ENCODE results near the gene UBXN6.

The UBXN6 gene

GRCh38 chr19:4456843-4457653 lies 546 bp downstream of the UBXN6 start:
- peaks cover 0 to 27% (median 24%) of the 10 kb centered on the region in 4 donors for H3K4me1 ChIP-seq
- no peak for DNase-seq
- H3K27ac ChIP-seq, result peak overlapping the region; percentile 85 to 89
- no peaks in the 10 kb centered on the region for H3K9me3 ChIP-seq
- no peak for TF ChIP-seq CTCF (IDR thresholded peaks at IDR 0.05)
- peak overlapping the region; percentile 79 to 94 for H3K4me3 ChIP-seq
- intact Hi-C loops (cut with DNase I; ENCODE audit: low total_unique reads), result loop anchor here (1.0 kb wide), 1 partner anchor 13 kb away; no protein-coding TSS in a partner anchor
- H3K27me3 ChIP-seq, result no peaks in the 10 kb centered on the region
- H3K36me3 ChIP-seq, result peaks cover 22 to 27% (median 23%) of the 10 kb centered on the region in 3 donors

- intact Hi-C loops (cut with DNase I; ENCODE audit: low total_unique reads), result loop anchor here (1.0 kb wide), 1 partner anchor 14 kb away; no protein-coding TSS in a partner anchor
- Histone ChIP-seq H3K9me3 (no peaks in the 10 kb centered on the region), H3K4me1 (peaks cover 0 to 27% (median 24%) of the 10 kb centered on the region in 4 donors), H3K4me3 (peak overlapping the region; percentile 79 to 94), H3K27ac (peak overlapping the region; percentile 85 to 89), H3K36me3 (peaks cover 27 to 33% (median 28%) of the 10 kb centered on the region in 3 donors), H3K27me3 (no peaks in the 10 kb centered on the region)
- DNase-seq, result no peak
- TF ChIP-seq CTCF (IDR thresholded peaks at IDR 0.05), result no peak
Observed at GRCh38 chr19:4456476-4456842, 1.1 kb downstream of the UBXN6 start.

GRCh38 chr19:4455719-4456475 lies 1.7 kb downstream of the UBXN6 start:
- Histone ChIP-seq H3K4me3 (peak overlapping the region; percentile 79 to 94), H3K4me1 (peaks cover 0 to 27% (median 24%) of the 10 kb centered on the region in 4 donors), H3K9me3 (no peaks in the 10 kb centered on the region), H3K27me3 (no peaks in the 10 kb centered on the region), H3K27ac (peak overlapping the region; percentile 85 to 89), H3K36me3 (peaks cover 33 to 38% (median 34%) of the 10 kb centered on the region in 3 donors)
- TF ChIP-seq CTCF (IDR thresholded peaks at IDR 0.05), result no peak
- intact Hi-C loops (cut with DNase I; ENCODE audit: low total_unique reads), result loop anchor here (1.0 kb wide), 1 partner anchor 14 kb away; no protein-coding TSS in a partner anchor
- DNase-seq, result no peak

GRCh38 chr19:4454747-4455718 lies 2.6 kb downstream of the UBXN6 start:
- peak in 1 of 2 donors; percentile 48 for DNase-seq
- H3K4me3 ChIP-seq, result no peak overlapping the region
- H3K27ac ChIP-seq, result peak overlapping the region in 1 of 2 donors; percentile 89
- H3K27me3 ChIP-seq, result no peaks in the 10 kb centered on the region
- H3K36me3 ChIP-seq, result peaks cover 35 to 47% (median 35%) of the 10 kb centered on the region in 3 donors
- H3K9me3 ChIP-seq, result no peaks in the 10 kb centered on the region
- H3K4me1 ChIP-seq, result peaks cover 0 to 27% (median 24%) of the 10 kb centered on the region in 4 donors
- intact Hi-C loops (cut with DNase I; ENCODE audit: low total_unique reads), result no loop called here
- no peak for TF ChIP-seq CTCF (IDR thresholded peaks at IDR 0.05)
